Liver (tissue), 9 donors: ENCODE data around the gene SPARC. TPM values are rescaled to one million over a fixed set of nuclear protein-coding genes. Genes with fewer than 3 reads are reported as not detected.
"Not testable (repeated sequence)": the region's sequence is repeated elsewhere in the genome, so short reads cannot be mapped to it uniquely, and the experiment has no call there.

Source experiments
- DNase-seq: peaks from one replicate; pipeline ENCODE4 v3.0.0-alpha.2; 2017; ENCODE audit warnings: low spot score
- H3K27ac ChIP-seq, 2 donors: one replicate each; pipeline ENCODE4 v1.7.0; 2013; ENCODE audit warnings: inconsistent platforms in 2 of 2, low read length in 2 of 2, control low read depth in 1 of 2, low read depth in 1 of 2, mild to moderate bottlenecking in 1 of 2
- H3K27me3 ChIP-seq, 4 donors: one replicate each; pipeline versions ENCODE4 v1.6.1 to v1.7.0; 2013; ENCODE audit warnings: low read length in 3 of 4, inconsistent platforms in 1 of 4, mild to moderate bottlenecking in 1 of 4, moderate library complexity in 1 of 4; ENCODE audit not compliant: control insufficient read depth in 4 of 4, insufficient read depth in 4 of 4
- H3K36me3 ChIP-seq, 4 donors: one replicate each; pipeline versions ENCODE4 v1.6.1 to v1.7.0; 2013; ENCODE audit warnings: low read length in 3 of 4, mild to moderate bottlenecking in 3 of 4, low read depth in 1 of 4, moderate library complexity in 1 of 4; ENCODE audit not compliant: control insufficient read depth in 4 of 4, insufficient read depth in 3 of 4
- H3K4me1 ChIP-seq, 4 donors: one replicate each; pipeline versions ENCODE4 v1.6.1 to v1.7.0; 2013; ENCODE audit warnings: low read length in 3 of 4, mild to moderate bottlenecking in 3 of 4, moderate library complexity in 1 of 4; ENCODE audit not compliant: control insufficient read depth in 4 of 4, insufficient read depth in 4 of 4
- H3K4me3 ChIP-seq, 3 donors: one replicate each; pipeline versions ENCODE4 v1.6.1 to v1.7.0; 2013; ENCODE audit warnings: low read length in 3 of 3, control low read depth in 1 of 3, low read depth in 1 of 3, mild to moderate bottlenecking in 1 of 3
- H3K9ac ChIP-seq, 2 donors: one replicate each; pipeline ENCODE4 v1.7.0; 2013; ENCODE audit warnings: low read length in 2 of 2, mild to moderate bottlenecking in 2 of 2, moderate library complexity in 2 of 2, control low read depth in 1 of 2, low read depth in 1 of 2
- H3K9me3 ChIP-seq, 4 donors: one replicate each; pipeline versions ENCODE4 v1.6.1 to v1.7.0; 2013; ENCODE audit warnings: low read length in 3 of 4; ENCODE audit not compliant: control insufficient read depth in 4 of 4
- EGR1 ChIP-seq, 2 donors: IDR thresholded peaks; 2 replicates each; pipeline ENCODE4 v1.6.1; 2016 to 2018; ENCODE audit warnings: antibody characterized with exemption in 2 of 2, low read depth in 2 of 2
- FOXA1 ChIP-seq: IDR thresholded peaks from 2 replicates; pipeline ENCODE4 v1.6.1; 2016; ENCODE audit warnings: antibody characterized with exemption
- FOXA2 ChIP-seq: IDR thresholded peaks from 2 replicates; pipeline ENCODE4 v1.6.1; 2016; ENCODE audit warnings: antibody characterized with exemption
- GABPA ChIP-seq, 2 donors: IDR thresholded peaks in 1 of 2; conservative IDR thresholded peaks in 1 of 2; 2 replicates each; pipeline ENCODE4 v1.6.1; 2016; ENCODE audit warnings: antibody characterized with exemption in 2 of 2, mild to moderate bottlenecking in 1 of 2, moderate library complexity in 1 of 2
- HNF4A ChIP-seq, 2 donors: conservative IDR thresholded peaks; 2 replicates each; pipeline ENCODE4 v1.6.1; 2016; ENCODE audit warnings: antibody characterized with exemption in 2 of 2, mild to moderate bottlenecking in 2 of 2
- HNF4G ChIP-seq: IDR thresholded peaks from 2 replicates; pipeline ENCODE4 v1.6.1; 2016; ENCODE audit warnings: antibody characterized with exemption
- JUND ChIP-seq, 2 donors: IDR thresholded peaks; 2 replicates each; pipeline ENCODE4 v1.6.1; 2016; ENCODE audit warnings: antibody characterized with exemption in 2 of 2
- RAD21 ChIP-seq, 2 donors: IDR thresholded peaks; 2 replicates each; pipeline ENCODE4 v1.6.1; 2016; ENCODE audit warnings: antibody characterized with exemption in 2 of 2, mild to moderate bottlenecking in 2 of 2
- SP1 ChIP-seq: IDR thresholded peaks from 2 replicates; pipeline ENCODE4 v1.6.1; 2018; ENCODE audit warnings: antibody characterized with exemption, mild to moderate bottlenecking
- TAF1 ChIP-seq: conservative IDR thresholded peaks from 2 replicates; pipeline ENCODE4 v1.6.1; 2016; ENCODE audit warnings: antibody characterized with exemption, mild to moderate bottlenecking
- YY1 ChIP-seq: IDR thresholded peaks from 2 replicates; pipeline ENCODE4 v1.6.1; 2016; ENCODE audit warnings: antibody characterized with exemption, mild to moderate bottlenecking
- WGBS: extraction: QIAGEN DNeasy Blood & Tissue Kit; methylation state at CpG from one replicate; pipeline ENCODE4 v1.1.7; 2013; 5-methylcytosine and 5-hydroxymethylcytosine counted together
- polyA plus RNA-seq, 2 donors: library from polyadenylated mRNA; stranded (reverse) in 1 of 2; unstranded in 1 of 2; fragments of 200-250 nt in 1 of 2; fragments of >200 nt in 1 of 2; fragmentation: Nextera tagmentation in 1 of 2; extraction: Ambion mirVana in 1 of 2; gene quantifications; one replicate each; pipeline versions ENCODE4 v1.2.1 to v1.2.3, GENCODE V29; 2013 to 2015
- total RNA-seq, 2 donors: library from RNA; depleted of rRNA; stranded (reverse); fragments of >200 nt; gene quantifications; one replicate each; pipeline ENCODE4 v1.2.3, GENCODE V29; 2014
- TF ChIP-seq, protein P1 (sequence below): IDR thresholded peaks from 2 replicates; pipeline ENCODE4 v1.6.1; 2016; ENCODE audit warnings: antibody characterized with exemption, mild to moderate bottlenecking
- TF ChIP-seq, protein P2 (sequence below): IDR thresholded peaks from 2 replicates; pipeline ENCODE4 v1.6.1; 2016; ENCODE audit warnings: antibody characterized with exemption
- TF ChIP-seq, protein P3 (sequence below): IDR thresholded peaks from 2 replicates; pipeline ENCODE4 v1.6.1; 2016; ENCODE audit warnings: antibody characterized with exemption
- TF ChIP-seq, protein P4 (sequence below): fragments of 150-350 bp; IDR thresholded peaks from 2 replicates; pipeline ENCODE4 v1.5.1; 2017; ENCODE audit warnings: improper control_type of control experiment, low read depth, low read length; ENCODE audit not compliant: missing input control
- TF ChIP-seq, protein P5 (sequence below): IDR thresholded peaks from 2 replicates; pipeline ENCODE4 v1.6.1; 2016; ENCODE audit warnings: antibody characterized with exemption
- donor health status: healthy.
- donor health status: healthy.
- donor health status: healthy.
- donor health status: healthy.
- donor health status: healthy.

SPARC gene
- total and polyA plus RNA-seq, 4 donors: 96.6 to 269 (median 110) TPM

DNA sequence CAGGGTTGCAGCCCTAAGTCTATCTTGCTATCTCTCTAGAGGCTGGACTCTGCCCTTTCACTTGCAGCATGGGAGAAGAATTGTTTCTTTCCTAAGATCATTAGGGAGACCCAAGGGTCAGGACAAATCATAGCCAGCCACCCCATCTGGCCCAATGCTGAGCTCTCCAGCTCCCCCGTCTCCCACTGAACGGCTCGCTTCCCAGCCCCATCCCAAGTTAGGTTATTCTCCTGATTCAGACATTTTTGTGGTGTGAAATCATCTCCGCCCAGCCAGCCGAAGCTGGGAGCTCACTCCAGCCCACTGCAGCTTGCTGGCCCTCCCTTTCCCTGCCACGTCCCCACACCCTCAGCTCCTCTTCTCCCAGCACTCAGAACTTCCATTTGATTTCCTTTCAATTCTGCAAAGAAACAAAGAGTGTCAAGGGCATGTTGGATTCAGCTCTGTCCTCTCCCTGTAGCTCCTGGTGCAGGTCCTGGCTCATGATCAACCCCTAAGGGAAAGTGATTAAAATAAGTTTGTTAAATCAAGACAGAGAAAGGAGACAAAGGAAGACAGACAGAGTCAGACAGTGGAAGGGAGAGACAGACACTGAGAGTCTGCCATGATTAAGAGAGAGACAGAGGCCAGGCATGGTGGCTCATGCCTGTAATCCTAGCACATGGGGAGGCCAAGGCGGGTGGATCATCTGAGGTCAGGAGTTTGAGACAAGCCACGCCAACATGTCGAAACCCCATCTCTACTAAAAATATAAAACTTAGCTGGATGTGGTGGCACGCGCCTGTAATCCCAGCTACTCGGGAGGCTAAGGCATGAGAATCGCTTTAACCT, 12.6 kb upstream of the SPARC start (continued):
- peak in 1 of 2 donors; percentile 4 for TF ChIP-seq RAD21 (IDR thresholded peaks at IDR 0.05)
- TF ChIP-seq EGR1 (IDR thresholded peaks at IDR 0.05; ENCODE audit: low read depth in 2 of 2): no peak
- TF ChIP-seq SP1: peak; percentile 12
- no peak for TF ChIP-seq FOXA2
- peak; percentile 21 for TF ChIP-seq YY1

DNA sequence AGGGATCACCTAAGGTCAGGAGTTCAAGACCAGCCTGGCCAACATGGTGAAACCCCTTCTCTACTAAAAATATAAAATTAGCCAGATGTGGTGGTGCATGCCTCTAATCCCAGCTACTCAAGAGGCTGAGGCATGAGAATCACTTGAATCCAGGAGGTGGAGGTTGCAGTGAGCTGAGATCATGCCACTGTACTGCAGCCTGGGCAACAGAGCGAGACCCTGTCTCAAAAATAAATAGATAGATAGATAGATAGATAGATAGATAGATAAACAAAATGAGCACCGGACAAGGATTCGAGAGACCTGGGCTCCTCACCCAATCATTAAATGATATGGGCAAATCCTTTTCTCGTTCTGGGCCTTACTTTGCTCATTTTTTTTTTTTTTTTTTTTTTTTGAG, 11.4 kb upstream of the SPARC start:
- not testable (repeated sequence) for H3K9ac ChIP-seq, H3K27me3 ChIP-seq, H3K4me1 ChIP-seq, H3K27ac ChIP-seq, H3K36me3 ChIP-seq, H3K9me3 ChIP-seq, H3K4me3 ChIP-seq, DNase-seq
- WGBS: 94% methylated on average over 4 of the region's 4 CpGs

DNA sequence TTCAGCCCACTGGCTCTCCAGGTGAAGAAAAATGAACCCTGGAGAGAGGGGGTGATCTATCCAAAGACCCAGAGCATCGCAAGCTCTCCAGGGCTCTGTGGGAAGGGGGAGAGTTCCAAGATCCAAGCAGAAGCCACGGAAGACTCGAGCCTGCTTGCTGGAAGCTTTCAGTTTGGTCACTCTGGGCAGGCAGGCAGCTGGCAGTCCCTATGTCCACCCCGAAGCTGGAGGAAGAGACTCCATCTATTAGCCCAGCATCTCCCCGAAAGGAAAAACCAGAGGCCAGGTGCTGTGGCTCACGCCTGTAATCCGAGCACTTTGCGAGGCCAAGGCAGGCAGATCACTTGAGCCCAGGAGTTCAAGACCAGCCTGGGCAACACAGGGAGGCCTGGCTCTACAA, 10.7 kb upstream of the SPARC start:
- WGBS: 83% methylated on average over 8 of the region's 8 CpGs
- no peaks in the 10 kb centered on the region for H3K4me1 ChIP-seq
- no peak overlapping the region for H3K4me3 ChIP-seq
- H3K36me3 ChIP-seq: no peaks in the 10 kb centered on the region
- TF ChIP-seq FOXA1 (no peak), FOXA2 (no peak), JUND (IDR thresholded peaks at IDR 0.05) (no peak), YY1 (no peak), EGR1 (IDR thresholded peaks at IDR 0.05; ENCODE audit: low read depth in 2 of 2) (no peak), HNF4A (conservative IDR thresholded peaks at IDR 0.05) (no peak), SP1 (no peak), RAD21 (IDR thresholded peaks at IDR 0.05) (no peak), TAF1 (no peak), HNF4G (no peak), GABPA (IDR thresholded peaks at IDR 0.05 in 1 of 2, conservative IDR thresholded peaks at IDR 0.05 in 1 of 2) (no peak)
- TF ChIP-seq, protein P1, sequence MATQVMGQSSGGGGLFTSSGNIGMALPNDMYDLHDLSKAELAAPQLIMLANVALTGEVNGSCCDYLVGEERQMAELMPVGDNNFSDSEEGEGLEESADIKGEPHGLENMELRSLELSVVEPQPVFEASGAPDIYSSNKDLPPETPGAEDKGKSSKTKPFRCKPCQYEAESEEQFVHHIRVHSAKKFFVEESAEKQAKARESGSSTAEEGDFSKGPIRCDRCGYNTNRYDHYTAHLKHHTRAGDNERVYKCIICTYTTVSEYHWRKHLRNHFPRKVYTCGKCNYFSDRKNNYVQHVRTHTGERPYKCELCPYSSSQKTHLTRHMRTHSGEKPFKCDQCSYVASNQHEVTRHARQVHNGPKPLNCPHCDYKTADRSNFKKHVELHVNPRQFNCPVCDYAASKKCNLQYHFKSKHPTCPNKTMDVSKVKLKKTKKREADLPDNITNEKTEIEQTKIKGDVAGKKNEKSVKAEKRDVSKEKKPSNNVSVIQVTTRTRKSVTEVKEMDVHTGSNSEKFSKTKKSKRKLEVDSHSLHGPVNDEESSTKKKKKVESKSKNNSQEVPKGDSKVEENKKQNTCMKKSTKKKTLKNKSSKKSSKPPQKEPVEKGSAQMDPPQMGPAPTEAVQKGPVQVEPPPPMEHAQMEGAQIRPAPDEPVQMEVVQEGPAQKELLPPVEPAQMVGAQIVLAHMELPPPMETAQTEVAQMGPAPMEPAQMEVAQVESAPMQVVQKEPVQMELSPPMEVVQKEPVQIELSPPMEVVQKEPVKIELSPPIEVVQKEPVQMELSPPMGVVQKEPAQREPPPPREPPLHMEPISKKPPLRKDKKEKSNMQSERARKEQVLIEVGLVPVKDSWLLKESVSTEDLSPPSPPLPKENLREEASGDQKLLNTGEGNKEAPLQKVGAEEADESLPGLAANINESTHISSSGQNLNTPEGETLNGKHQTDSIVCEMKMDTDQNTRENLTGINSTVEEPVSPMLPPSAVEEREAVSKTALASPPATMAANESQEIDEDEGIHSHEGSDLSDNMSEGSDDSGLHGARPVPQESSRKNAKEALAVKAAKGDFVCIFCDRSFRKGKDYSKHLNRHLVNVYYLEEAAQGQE: no peak
- TF ChIP-seq, protein P2, sequence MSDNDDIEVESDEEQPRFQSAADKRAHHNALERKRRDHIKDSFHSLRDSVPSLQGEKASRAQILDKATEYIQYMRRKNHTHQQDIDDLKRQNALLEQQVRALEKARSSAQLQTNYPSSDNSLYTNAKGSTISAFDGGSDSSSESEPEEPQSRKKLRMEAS: no peak
- TF ChIP-seq, protein P3, sequence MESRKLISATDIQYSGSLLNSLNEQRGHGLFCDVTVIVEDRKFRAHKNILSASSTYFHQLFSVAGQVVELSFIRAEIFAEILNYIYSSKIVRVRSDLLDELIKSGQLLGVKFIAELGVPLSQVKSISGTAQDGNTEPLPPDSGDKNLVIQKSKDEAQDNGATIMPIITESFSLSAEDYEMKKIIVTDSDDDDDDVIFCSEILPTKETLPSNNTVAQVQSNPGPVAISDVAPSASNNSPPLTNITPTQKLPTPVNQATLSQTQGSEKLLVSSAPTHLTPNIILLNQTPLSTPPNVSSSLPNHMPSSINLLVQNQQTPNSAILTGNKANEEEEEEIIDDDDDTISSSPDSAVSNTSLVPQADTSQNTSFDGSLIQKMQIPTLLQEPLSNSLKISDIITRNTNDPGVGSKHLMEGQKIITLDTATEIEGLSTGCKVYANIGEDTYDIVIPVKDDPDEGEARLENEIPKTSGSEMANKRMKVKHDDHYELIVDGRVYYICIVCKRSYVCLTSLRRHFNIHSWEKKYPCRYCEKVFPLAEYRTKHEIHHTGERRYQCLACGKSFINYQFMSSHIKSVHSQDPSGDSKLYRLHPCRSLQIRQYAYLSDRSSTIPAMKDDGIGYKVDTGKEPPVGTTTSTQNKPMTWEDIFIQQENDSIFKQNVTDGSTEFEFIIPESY: no peak
- TF ChIP-seq, protein P4, sequence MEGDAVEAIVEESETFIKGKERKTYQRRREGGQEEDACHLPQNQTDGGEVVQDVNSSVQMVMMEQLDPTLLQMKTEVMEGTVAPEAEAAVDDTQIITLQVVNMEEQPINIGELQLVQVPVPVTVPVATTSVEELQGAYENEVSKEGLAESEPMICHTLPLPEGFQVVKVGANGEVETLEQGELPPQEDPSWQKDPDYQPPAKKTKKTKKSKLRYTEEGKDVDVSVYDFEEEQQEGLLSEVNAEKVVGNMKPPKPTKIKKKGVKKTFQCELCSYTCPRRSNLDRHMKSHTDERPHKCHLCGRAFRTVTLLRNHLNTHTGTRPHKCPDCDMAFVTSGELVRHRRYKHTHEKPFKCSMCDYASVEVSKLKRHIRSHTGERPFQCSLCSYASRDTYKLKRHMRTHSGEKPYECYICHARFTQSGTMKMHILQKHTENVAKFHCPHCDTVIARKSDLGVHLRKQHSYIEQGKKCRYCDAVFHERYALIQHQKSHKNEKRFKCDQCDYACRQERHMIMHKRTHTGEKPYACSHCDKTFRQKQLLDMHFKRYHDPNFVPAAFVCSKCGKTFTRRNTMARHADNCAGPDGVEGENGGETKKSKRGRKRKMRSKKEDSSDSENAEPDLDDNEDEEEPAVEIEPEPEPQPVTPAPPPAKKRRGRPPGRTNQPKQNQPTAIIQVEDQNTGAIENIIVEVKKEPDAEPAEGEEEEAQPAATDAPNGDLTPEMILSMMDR: no peak
- TF ChIP-seq, protein P5, sequence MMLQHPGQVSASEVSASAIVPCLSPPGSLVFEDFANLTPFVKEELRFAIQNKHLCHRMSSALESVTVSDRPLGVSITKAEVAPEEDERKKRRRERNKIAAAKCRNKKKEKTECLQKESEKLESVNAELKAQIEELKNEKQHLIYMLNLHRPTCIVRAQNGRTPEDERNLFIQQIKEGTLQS: no peak
- no peak overlapping the region for H3K9ac ChIP-seq
- peaks cover 0 to 3% (median 0%) of the 10 kb centered on the region in 4 donors for H3K27me3 ChIP-seq
- no peaks in the 10 kb centered on the region for H3K9me3 ChIP-seq
- no peak for DNase-seq
- no peak overlapping the region for H3K27ac ChIP-seq
